GM12873 (cell line): Measurements from ENCODE around the gene WRAP53.
A peak's percentile ranks its signal among the peaks of the same experiment; 100 is the strongest.

ENCODE experiments used
- CTCF ChIP-seq: IDR thresholded peaks from 2 replicates; pipeline ENCODE4 v1.5.1; 2012; ENCODE audit warnings: low read depth, mild to moderate bottlenecking, moderate library complexity, low read length, control low read depth; ENCODE audit not compliant: insufficient read depth; ENCODE audit errors: missing control alignments

The WRAP53 gene

GRCh38 chr17:7686222-7687071 lies 1.8 kb upstream of the WRAP53 start:
- TF ChIP-seq CTCF, result no peak

- peak; percentile 14 for TF ChIP-seq CTCF
Measured at GRCh38 chr17:7687072-7687907, 987 bp upstream of the WRAP53 start, which contains the start of gene TP53. Gene TP53, minus strand, starts transcription at chr17:7687490. Its CDS starts 10,896 bp downstream, at chr17:7676594.

DNA sequence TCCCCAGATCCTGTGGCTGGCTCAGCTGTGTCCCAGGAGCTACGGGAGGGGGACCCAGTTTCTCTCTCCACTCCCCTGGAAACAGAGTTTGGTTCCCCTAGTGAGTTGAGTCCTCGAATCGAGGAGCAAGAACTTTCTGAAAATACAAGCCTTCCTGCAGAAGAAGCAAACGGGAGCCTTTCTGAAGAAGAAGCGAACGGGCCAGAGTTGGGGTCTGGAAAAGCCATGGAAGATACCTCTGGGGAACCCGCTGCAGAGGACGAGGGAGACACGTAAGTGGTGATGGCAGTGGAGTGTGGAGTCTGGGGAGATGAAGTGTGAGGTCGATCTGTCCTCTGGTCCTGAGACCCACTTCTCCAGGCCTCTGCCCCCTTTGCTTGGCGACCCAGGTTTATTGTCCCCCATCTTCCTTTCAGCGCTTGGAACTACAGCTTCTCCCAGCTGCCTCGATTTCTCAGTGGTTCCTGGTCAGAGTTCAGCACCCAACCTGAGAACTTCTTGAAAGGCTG lies 585 bp downstream of the WRAP53 start:
- no peak for TF ChIP-seq CTCF

DNA sequence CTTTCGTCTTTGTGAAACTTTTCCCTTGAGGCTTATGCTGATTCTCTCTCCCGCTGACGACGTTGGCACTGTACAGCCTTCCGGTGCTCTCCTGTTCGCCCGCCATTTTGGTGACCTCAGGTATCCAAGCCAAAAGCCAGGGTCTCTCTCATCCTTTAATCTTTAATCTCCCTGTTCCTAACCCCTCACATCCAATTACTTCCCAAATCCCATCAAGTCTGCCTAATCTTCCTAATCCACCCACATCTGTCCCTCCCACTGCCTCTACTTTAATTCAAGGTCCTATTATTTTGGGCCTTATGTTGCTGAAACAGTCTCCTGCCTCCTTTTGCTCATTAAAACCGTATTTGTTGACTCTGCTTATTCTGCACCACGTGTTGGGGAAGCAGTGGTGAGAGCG lies 7.3 kb downstream of the WRAP53 start:
- no peak for TF ChIP-seq CTCF

- TF ChIP-seq CTCF, result no peak
Measured at GRCh38 chr17:7697828-7698588, 9.7 kb downstream of the WRAP53 start.

DNA sequence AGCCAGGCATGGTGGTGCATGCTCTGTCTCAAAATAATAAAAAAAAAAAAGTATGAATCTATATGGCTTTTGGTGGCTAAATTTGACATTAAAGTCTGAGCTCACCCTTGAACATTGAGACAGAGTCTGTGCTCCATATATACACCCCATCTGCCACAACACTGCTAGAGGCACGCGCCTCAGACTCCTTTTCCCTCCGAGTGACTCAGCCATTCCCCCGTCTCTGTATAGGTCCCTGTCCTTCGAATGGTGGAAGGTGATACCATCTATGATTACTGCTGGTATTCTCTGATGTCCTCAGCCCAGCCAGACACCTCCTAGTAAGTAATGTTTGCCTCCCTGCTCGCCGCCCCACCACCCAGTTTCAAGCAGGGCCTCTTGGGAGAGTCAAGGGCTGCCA lies 12.2 kb downstream of the WRAP53 start:
- no peak for TF ChIP-seq CTCF

GRCh38 chr17:7701681-7702080 lies 13.4 kb downstream of the WRAP53 start:
- no peak for TF ChIP-seq CTCF
